IgD-negative memory B cell (primary cell): ENCODE data around the gene SEZ6L2. TPM values are rescaled to one million over a fixed set of nuclear protein-coding genes. Genes with fewer than 3 reads are reported as not detected.
"Not testable (repeated sequence)": the region's sequence is repeated elsewhere in the genome, so short reads cannot be mapped to it uniquely, and the experiment has no call there.

Experiments
- H3K27ac Mint-ChIP-seq, 3 donors: one replicate each; pipeline ENCODE4 v1.8.0; 2020 to 2022; ENCODE audit warnings: mild to moderate bottlenecking in 3 of 3, mixed read lengths in 3 of 3, moderate library complexity in 1 of 3
- H3K27me3 Mint-ChIP-seq: one replicate; pipeline ENCODE4 v1.8.0; 2021; ENCODE audit warnings: mixed read lengths
- H3K36me3 Mint-ChIP-seq: one replicate; pipeline ENCODE4 v1.8.0; 2020; ENCODE audit warnings: mild to moderate bottlenecking, mixed read lengths
- H3K4me1 Mint-ChIP-seq, 3 donors: one replicate each; pipeline ENCODE4 v1.8.0; 2020 to 2022; ENCODE audit warnings: mixed read lengths in 3 of 3, mild to moderate bottlenecking in 1 of 3
- H3K4me3 Mint-ChIP-seq, 4 donors: one replicate each; pipeline ENCODE4 v1.8.0; 2020 to 2022; ENCODE audit warnings: mild to moderate bottlenecking in 4 of 4, mixed read lengths in 4 of 4, moderate library complexity in 3 of 4
- H3K9me3 Mint-ChIP-seq, 3 donors: one replicate each; pipeline ENCODE4 v1.8.0; 2020 to 2021; ENCODE audit warnings: mixed read lengths in 3 of 3, mild to moderate bottlenecking in 1 of 3
- polyA plus RNA-seq: library from polyadenylated mRNA; unstranded; fragments of 300-500 nt; fragmentation: Illumina TruSeq; gene quantifications from one replicate; pipeline ENCODE4 v1.2.3, GENCODE V29; 2021

Gene SEZ6L2
- polyA plus RNA-seq, 1 donor from 2014 or later = not detected

DNA sequence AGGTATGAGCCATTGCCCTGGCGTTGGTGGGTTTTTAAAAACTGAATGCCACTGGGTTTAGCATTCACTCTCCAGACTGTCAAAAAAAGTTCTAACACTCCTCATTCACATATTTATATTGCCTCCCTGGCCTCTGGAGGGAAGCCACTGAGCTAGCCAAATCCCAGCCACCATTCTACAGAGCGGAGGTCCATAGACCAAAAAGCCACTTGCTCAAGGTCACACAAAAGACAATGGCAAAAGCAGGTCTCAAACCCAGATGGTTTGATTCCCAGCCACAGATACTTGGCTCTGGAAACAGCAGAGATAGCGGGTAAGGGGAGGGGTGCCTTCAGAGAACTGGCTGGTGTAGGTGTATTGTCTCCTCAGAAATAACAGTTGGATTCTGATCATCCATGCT lies 18.3 kb downstream of the SEZ6L2 start:
- H3K27ac Mint-ChIP-seq = no peak overlapping the region
- H3K27me3 Mint-ChIP-seq = peaks cover 36% of the 10 kb centered on the region

DNA sequence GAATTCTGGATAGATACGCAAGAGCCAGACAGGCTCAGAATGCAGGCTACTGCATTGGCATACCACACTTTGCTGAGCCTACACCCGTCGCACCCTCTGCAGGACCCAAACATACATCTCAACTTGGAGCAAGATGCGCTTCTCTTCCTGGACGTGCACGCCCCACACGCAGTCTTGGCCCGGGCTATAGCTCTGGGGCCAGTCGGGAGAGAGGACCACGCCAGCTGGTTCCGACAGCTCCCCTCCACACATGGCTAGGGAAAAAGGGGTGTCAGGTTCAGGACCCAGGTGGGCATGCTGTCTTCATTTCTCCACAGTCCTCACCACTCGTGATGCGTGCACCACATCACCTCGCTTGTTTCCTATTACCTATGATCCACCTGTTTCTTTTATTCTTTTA lies 21.2 kb downstream of the SEZ6L2 start:
- Mint-ChIP-seq H3K36me3 (no peaks in the 10 kb centered on the region), H3K4me1 (peaks cover 0 to 14% (median 8%) of the 10 kb centered on the region in 3 donors), H3K27me3 (peaks cover 31% of the 10 kb centered on the region), H3K9me3 (no peaks in the 10 kb centered on the region), H3K27ac (no peak overlapping the region), H3K4me3 (no peak overlapping the region)

More for the DNA sequence above, 18.3 kb downstream of the SEZ6L2 start:
- H3K9me3 Mint-ChIP-seq = no peaks in the 10 kb centered on the region
- peaks cover 0 to 12% (median 8%) of the 10 kb centered on the region in 3 donors for H3K4me1 Mint-ChIP-seq
- no peaks in the 10 kb centered on the region for H3K36me3 Mint-ChIP-seq
- H3K4me3 Mint-ChIP-seq = no peak overlapping the region

DNA sequence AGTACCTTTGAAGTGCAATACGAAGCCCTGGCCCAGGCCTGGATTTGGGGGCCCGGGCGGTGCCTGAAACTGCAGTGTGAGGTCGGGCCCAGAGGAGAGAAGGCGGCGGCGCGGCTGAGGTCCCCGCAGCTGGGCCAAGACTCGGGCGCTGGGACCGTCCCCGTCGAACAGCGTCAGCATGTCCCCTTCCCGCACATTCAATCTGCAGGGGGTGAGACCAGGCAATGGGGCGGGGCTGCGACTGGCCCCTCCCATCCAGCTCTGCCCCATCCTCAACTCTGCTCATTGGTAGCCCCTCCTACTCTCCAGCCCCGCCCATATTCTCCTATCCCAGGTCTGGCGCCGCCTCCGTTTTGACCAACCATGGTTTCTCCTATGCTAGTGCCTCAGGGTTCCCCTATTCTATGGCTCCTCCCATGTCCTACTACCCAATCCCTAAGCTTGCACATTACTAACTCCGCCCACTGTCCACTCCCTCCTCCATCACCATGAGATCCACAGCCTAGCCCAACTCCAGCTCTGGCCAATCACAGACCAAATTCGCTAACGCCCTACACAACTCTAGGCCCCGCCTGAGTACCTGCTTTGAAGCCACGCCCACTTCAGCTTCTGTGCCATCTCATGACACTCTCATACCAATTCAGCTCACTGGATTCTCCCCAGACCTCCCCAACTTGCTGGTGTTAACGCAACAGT lies 21.9 kb downstream of the SEZ6L2 start:
- no peaks in the 10 kb centered on the region for H3K9me3 Mint-ChIP-seq
- no peak overlapping the region for H3K27ac Mint-ChIP-seq
- peaks cover 0 to 14% (median 8%) of the 10 kb centered on the region in 3 donors for H3K4me1 Mint-ChIP-seq
- H3K36me3 Mint-ChIP-seq = no peaks in the 10 kb centered on the region
- peak overlapping the region in 3 of 4 donors; percentile 44 to 95 (median 83) for H3K4me3 Mint-ChIP-seq
- H3K27me3 Mint-ChIP-seq = peaks cover 31% of the 10 kb centered on the region

- no peaks in the 10 kb centered on the region for H3K36me3 Mint-ChIP-seq
- H3K27ac Mint-ChIP-seq = no peak overlapping the region
- H3K9me3 Mint-ChIP-seq = no peaks in the 10 kb centered on the region
- H3K27me3 Mint-ChIP-seq = peaks cover 31% of the 10 kb centered on the region
- peaks cover 0 to 14% (median 8%) of the 10 kb centered on the region in 3 donors for H3K4me1 Mint-ChIP-seq
- peak overlapping the region in 3 of 4 donors; percentile 41 to 95 (median 63) for H3K4me3 Mint-ChIP-seq
Measured at GRCh38 chr16:29876594-29877249, 22.6 kb downstream of the SEZ6L2 start.

- H3K9me3 Mint-ChIP-seq = peaks cover 0 to 1% (median 0%) of the 10 kb centered on the region in 3 donors
- H3K4me1 Mint-ChIP-seq = peaks cover 0 to 14% (median 9%) of the 10 kb centered on the region in 3 donors
- H3K36me3 Mint-ChIP-seq = no peaks in the 10 kb centered on the region
- H3K27me3 Mint-ChIP-seq = peaks cover 31% of the 10 kb centered on the region
- H3K4me3 Mint-ChIP-seq = peak overlapping the region in 3 of 4 donors; percentile 41 to 84 (median 63)
- H3K27ac Mint-ChIP-seq = peak overlapping the region in 1 of 3 donors; percentile 46
Measured at GRCh38 chr16:29876217-29876593, 23.1 kb downstream of the SEZ6L2 start.

DNA sequence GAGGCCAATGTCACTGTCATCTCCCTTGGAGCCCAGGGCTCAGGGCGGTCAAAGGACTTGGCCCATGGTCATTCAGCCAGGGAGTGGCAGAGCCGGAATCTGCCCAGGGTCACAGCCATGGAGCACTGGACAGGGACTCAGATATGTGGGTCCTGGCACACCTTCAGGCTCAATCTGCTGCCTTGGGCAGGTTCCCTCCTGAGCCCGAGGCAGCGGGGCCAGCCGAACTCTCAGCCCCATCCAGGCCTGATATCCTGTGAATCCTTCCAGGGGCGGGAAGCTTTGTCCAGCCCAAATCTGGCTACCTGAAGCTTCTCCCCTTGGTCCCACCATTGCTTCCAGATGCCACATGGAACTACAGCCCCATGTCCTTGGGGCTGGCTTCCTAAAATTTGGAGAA lies 24.1 kb downstream of the SEZ6L2 start:
- no peak overlapping the region for H3K4me3 Mint-ChIP-seq
- no peaks in the 10 kb centered on the region for H3K36me3 Mint-ChIP-seq
- H3K27me3 Mint-ChIP-seq = peaks cover 31% of the 10 kb centered on the region
- no peak overlapping the region for H3K27ac Mint-ChIP-seq
- H3K4me1 Mint-ChIP-seq = peaks cover 0 to 14% (median 9%) of the 10 kb centered on the region in 3 donors
- peaks cover 0 to 1% (median 0%) of the 10 kb centered on the region in 3 donors for H3K9me3 Mint-ChIP-seq

DNA sequence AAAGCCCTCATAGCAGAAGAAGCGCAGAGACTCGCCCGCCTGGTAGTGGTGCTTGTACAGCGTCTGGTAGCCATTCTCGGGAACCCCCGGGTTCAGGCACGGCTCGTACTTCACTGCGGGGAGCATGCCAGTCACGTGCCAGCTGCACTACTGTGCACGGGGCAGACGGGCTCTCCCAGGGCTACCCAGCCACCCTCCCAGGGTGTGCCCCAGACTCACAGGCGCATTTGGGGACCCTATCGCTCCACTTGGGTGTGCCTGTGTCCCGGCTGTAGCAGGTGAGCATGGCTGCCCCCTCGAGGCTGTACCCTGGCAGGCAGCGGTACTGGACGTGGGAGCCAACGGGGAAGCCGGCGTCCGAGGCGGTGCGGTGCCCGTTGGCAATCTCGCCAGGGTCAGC lies 26.0 kb downstream of the SEZ6L2 start:
- Mint-ChIP-seq H3K27ac (no peak overlapping the region), H3K4me1 (peaks cover 0 to 14% (median 9%) of the 10 kb centered on the region in 3 donors), H3K9me3 (peaks cover 0 to 1% (median 0%) of the 10 kb centered on the region in 3 donors), H3K27me3 (peaks cover 23% of the 10 kb centered on the region), H3K4me3 (no peak overlapping the region), H3K36me3 (no peaks in the 10 kb centered on the region)

DNA sequence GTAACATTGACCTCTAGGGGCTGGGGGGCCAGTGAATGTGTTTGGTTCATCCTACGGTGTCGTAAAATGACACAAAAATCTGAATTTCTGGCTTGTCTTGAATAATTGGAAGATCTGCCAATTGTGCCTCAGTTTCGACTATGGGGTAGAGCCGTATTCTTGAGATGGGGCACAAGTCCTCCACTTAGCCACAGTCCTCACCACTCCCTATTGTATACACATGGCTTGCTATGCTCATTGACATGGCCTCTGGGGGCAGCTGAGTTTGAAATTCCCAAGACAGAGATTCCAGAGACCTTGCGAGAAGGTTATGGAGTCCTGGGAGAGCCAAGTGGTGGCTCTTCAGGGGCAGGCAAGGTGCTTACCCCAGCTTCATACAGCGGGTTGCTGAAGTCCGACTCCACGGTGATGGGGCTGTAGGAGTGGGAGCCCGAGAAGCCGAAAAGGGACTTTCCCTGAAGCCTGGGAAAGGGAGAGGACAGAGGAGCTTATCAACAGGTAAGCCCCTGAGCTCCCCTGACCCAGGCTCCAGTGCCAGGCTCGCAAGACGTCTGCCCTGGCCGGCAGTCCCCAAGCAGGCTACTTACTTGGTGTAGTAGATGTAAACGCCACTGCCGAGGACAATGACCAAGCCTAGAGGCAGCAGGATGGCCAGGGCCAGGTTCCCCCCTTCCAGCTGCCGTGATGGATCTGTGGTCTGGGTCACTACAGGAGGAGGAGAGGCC lies 27.4 kb downstream of the SEZ6L2 start:
- H3K4me1 Mint-ChIP-seq = peaks cover 0 to 8% (median 4%) of the 10 kb centered on the region in 3 donors
- H3K4me3 Mint-ChIP-seq = no peak overlapping the region

DNA sequence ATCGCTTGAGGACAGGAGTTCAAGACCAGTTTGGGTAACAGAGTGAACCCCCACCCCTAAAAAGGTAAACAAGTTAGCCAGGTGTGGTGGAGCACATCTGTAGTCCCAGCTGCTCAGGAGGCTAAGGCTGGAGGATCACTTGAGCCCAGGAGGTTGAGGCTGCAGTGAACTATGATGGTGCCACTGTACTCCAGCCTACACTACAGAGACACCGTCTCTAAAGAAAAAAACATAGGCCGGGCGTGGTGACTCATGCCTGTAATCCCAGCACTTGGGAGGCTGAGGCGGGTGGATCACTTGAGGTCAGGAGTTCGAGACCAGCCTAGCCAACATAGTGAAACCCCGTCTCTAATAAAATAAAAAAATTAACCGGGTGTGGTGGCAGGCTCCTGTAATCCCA lies 30.3 kb downstream of the SEZ6L2 start:
- not testable (repeated sequence) for H3K36me3 Mint-ChIP-seq, H3K27me3 Mint-ChIP-seq, H3K9me3 Mint-ChIP-seq, H3K4me1 Mint-ChIP-seq, H3K4me3 Mint-ChIP-seq
- peak overlapping the region in 1 of 3 donors; percentile 10 for H3K27ac Mint-ChIP-seq

More for the DNA sequence above, 27.4 kb downstream of the SEZ6L2 start:
- Mint-ChIP-seq H3K9me3 (peaks cover 0 to 1% (median 0%) of the 10 kb centered on the region in 3 donors), H3K27me3 (peaks cover 12% of the 10 kb centered on the region), H3K36me3 (no peaks in the 10 kb centered on the region), H3K27ac (no peak overlapping the region)

GRCh38 chr16:29868396-29869009 lies 30.8 kb downstream of the SEZ6L2 start:
- peak overlapping the region in 1 of 3 donors; percentile 10 for H3K27ac Mint-ChIP-seq
- H3K36me3 Mint-ChIP-seq = no peaks in the 10 kb centered on the region
- H3K9me3 Mint-ChIP-seq = peaks cover 0 to 1% (median 0%) of the 10 kb centered on the region in 3 donors
- peaks cover under 1 to 2% (median under 1%) of the 10 kb centered on the region in 3 donors for H3K4me1 Mint-ChIP-seq
- H3K4me3 Mint-ChIP-seq = no peak overlapping the region
- H3K27me3 Mint-ChIP-seq = peaks cover 4% of the 10 kb centered on the region

DNA sequence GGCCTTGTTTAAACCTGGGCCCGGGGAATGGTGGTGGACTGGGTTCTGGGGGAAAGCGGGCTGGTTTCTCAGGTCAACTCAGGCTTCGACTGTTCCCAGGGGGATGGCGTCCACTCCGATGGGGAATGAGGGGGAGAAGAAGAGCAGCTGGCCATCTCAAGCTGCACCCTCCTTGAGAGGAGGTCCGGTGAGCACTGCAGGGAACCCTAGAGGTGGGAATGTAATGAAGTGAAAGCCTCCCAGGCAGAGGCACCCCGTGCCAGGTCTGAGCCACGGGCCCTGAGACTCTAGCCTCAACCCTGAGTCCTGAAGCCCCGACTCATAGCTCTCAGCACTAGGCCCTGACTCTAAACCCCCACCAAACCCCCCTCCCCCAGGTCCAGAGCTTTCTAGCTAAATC lies 35.1 kb downstream of the SEZ6L2 start:
- no peak overlapping the region for H3K4me3 Mint-ChIP-seq
- no peaks in the 10 kb centered on the region for H3K36me3 Mint-ChIP-seq

GRCh38 chr16:29863669-29863984 lies 35.7 kb downstream of the SEZ6L2 start:
- no peaks in the 10 kb centered on the region for H3K9me3 Mint-ChIP-seq
- no peaks in the 10 kb centered on the region for H3K36me3 Mint-ChIP-seq
- H3K4me3 Mint-ChIP-seq = peak overlapping the region in 3 of 4 donors; percentile 84 to 98 (median 97)
- H3K4me1 Mint-ChIP-seq = peaks cover 6 to 13% (median 12%) of the 10 kb centered on the region in 3 donors
- peak overlapping the region; percentile 85 to 100 (median 98) for H3K27ac Mint-ChIP-seq
- peaks cover 3% of the 10 kb centered on the region for H3K27me3 Mint-ChIP-seq

More for the DNA sequence above, 35.1 kb downstream of the SEZ6L2 start:
- H3K27me3 Mint-ChIP-seq = peaks cover 4% of the 10 kb centered on the region
- no peaks in the 10 kb centered on the region for H3K9me3 Mint-ChIP-seq
- peaks cover 6 to 13% (median 12%) of the 10 kb centered on the region in 3 donors for H3K4me1 Mint-ChIP-seq
- H3K27ac Mint-ChIP-seq = no peak overlapping the region

DNA sequence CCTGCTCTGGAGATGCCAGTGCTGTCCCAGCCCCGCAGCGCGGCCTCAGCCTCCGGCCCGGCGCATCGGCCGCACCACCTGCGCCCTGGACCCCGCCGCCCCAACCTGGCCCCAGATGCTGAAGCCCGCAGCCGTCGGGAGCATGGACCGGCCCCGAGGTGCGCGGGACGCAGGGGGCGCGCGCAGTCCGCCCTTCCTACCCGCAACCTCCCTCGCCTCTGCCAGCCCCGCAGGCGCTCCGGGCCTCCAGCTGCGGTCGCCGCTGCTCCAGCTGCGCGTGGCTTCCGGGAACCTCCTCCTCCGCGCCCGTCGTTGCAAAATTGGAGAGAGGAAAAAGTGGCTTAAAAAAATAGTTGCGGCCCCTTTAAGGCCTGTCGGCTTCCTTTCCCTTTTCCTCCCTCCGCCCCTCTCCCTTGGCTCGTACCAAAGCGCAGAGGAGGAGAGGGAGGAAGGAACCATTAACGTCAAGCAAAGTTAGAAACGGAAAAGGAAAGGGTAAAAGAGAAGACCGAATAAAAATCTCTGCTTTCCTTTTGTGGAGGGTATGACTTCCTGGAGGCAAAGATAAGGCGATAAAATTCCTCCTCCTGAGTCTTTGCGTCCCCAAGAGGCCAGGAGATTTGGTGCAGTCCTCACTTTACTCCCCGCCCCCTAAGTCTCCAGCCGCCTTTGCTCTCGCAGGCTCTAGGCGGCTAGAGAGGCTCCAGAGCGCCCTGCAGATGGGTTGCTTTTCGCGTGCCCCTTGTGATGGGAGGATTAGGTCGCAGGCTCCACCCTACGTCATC lies 36.3 kb downstream of the SEZ6L2 start, which contains the start of gene CDIPT:
Gene CDIPT, minus strand, starts transcription at position 343 of the 785 bp plus-strand sequence. CDS start 369 bp downstream, outside the sequence.
- peak within 1 kb of the TSS; percentile 84 to 98 (median 96) for H3K4me3 Mint-ChIP-seq
- H3K27me3 Mint-ChIP-seq = peaks cover 3% of the 10 kb centered on the region
- no peaks in the 10 kb centered on the region for H3K9me3 Mint-ChIP-seq

DNA sequence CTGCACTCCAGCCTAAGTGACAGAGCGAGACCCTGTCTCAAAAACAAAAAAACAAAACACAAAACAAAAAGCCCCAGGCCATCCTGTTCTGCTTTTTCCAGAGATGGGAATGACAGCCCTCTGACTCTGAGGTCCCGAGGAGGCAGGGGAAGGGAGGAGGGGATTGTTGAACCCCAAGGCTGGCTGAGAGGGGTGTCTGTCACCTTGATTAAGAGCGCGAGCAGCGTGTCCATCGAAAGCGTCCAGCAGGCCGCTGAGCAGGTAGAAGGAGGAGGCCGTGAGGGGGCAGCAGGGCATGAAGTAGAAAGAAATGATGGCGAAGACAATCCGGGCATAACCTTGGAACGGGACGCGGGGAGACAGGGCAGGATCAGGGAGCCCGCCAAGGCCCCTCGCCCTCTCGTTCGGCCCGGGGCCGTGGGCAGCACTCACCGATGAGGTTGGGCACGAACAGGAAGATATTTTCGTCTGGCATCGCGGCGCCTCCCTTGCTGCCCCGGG lies 36.9 kb downstream of the SEZ6L2 start:
- Mint-ChIP-seq H3K4me1 (peaks cover 9 to 13% (median 12%) of the 10 kb centered on the region in 3 donors), H3K4me3 (peak overlapping the region; percentile 84 to 98 (median 96)), H3K27ac (peak overlapping the region in 2 of 3 donors; percentile 23 to 100), H3K27me3 (peaks cover 3% of the 10 kb centered on the region), H3K9me3 (no peaks in the 10 kb centered on the region), H3K36me3 (peaks cover 3% of the 10 kb centered on the region)

More for the DNA sequence above, 36.3 kb downstream of the SEZ6L2 start, which contains the start of gene CDIPT:
- peaks cover 3% of the 10 kb centered on the region for H3K36me3 Mint-ChIP-seq
- peak within 1 kb of the TSS; percentile 85 to 100 (median 98) for H3K27ac Mint-ChIP-seq
- peaks cover 9 to 13% (median 12%) of the 10 kb centered on the region in 3 donors for H3K4me1 Mint-ChIP-seq
